HEK293 (cell line): ENCODE data around the gene SYT2.

Experiments
- RBAK ChIP-seq: fragments of 450-650 bp; formaldehyde crosslinking; IDR thresholded peaks from 2 replicates; pipeline ENCODE4 v1.5.1; 2016; ENCODE audit warnings: missing biosample characterization, missing genetic modification characterization
- ZNF24 ChIP-seq: fragments of 450-650 bp; formaldehyde crosslinking; IDR thresholded peaks from 2 replicates; pipeline ENCODE4 v1.5.1; 2016; ENCODE audit warnings: missing biosample characterization, missing genetic modification characterization
- TF ChIP-seq, protein P1 (sequence below): fragments of 450-650 bp; formaldehyde crosslinking; IDR thresholded peaks from 2 replicates; pipeline ENCODE4 v1.5.1; 2017; ENCODE audit warnings: missing biosample characterization, missing genetic modification characterization

DNA sequence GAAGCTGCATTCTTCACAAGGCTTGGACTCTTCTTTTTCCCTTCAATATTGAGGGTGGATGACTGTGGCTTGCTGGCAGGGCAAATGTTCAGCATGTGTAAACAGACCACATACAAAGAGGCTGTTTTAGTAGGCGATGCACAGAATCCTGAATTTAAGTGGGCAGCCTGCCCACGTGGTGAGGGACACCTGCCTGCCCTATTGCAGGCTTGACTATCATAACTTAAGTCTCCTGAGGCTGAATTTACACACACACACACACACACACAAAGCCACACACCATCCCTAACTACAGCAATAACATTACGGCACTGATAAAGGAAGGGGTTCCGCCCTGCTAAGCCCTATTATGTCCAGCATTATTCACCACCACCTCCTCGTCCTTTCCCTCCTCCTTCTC, 15.9 kb downstream of the SYT2 start:
- TF ChIP-seq, protein P1, sequence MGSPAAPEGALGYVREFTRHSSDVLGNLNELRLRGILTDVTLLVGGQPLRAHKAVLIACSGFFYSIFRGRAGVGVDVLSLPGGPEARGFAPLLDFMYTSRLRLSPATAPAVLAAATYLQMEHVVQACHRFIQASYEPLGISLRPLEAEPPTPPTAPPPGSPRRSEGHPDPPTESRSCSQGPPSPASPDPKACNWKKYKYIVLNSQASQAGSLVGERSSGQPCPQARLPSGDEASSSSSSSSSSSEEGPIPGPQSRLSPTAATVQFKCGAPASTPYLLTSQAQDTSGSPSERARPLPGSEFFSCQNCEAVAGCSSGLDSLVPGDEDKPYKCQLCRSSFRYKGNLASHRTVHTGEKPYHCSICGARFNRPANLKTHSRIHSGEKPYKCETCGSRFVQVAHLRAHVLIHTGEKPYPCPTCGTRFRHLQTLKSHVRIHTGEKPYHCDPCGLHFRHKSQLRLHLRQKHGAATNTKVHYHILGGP (tag by site-specific recombination) = no peak
- TF ChIP-seq ZNF24 (no peak), RBAK (tag by site-specific recombination) (no peak)
